Measurements from ENCODE around the gene FOS. TPM values are rescaled to one million over a fixed set of nuclear protein-coding genes. Genes with fewer than 3 reads are reported as not detected.

The FOS gene
- total RNA-seq, 1 donor from 2014 or later: 598 TPM

GRCh38 chr14:75290851-75291250 lies 12.2 kb downstream of the FOS start:
- Mint-ChIP-seq H3K9me3 (ENCODE audit: unreplicated experiment) (no peaks in the 10 kb centered on the region), H3K27ac (ENCODE audit: unreplicated experiment) (no peak overlapping the region), H3K27me3 (ENCODE audit: unreplicated experiment) (peaks cover 35% of the 10 kb centered on the region), H3K4me3 (ENCODE audit: unreplicated experiment) (no peak overlapping the region), H3K4me1 (ENCODE audit: unreplicated experiment) (peaks cover 21% of the 10 kb centered on the region), H3K36me3 (ENCODE audit: unreplicated experiment) (no peaks in the 10 kb centered on the region)
- TF ChIP-seq CTCF (IDR thresholded peaks at IDR 0.05): no peak
- no peak for DNase-seq (ENCODE audit: extremely low spot score, unreplicated experiment)

GRCh38 chr14:75291331-75291730 lies 12.7 kb downstream of the FOS start:
- Mint-ChIP-seq H3K4me3 (ENCODE audit: unreplicated experiment) (no peak overlapping the region), H3K36me3 (ENCODE audit: unreplicated experiment) (no peaks in the 10 kb centered on the region), H3K27ac (ENCODE audit: unreplicated experiment) (no peak overlapping the region), H3K27me3 (ENCODE audit: unreplicated experiment) (peaks cover 32% of the 10 kb centered on the region), H3K4me1 (ENCODE audit: unreplicated experiment) (peaks cover 24% of the 10 kb centered on the region), H3K9me3 (ENCODE audit: unreplicated experiment) (no peaks in the 10 kb centered on the region)
- DNase-seq (ENCODE audit: extremely low spot score, unreplicated experiment): no peak
- TF ChIP-seq CTCF (IDR thresholded peaks at IDR 0.05): no peak

- TF ChIP-seq CTCF (IDR thresholded peaks at IDR 0.05): no peak
- no peaks in the 10 kb centered on the region for H3K9me3 Mint-ChIP-seq (ENCODE audit: unreplicated experiment)
- peaks cover 28% of the 10 kb centered on the region for H3K27me3 Mint-ChIP-seq (ENCODE audit: unreplicated experiment)
- H3K36me3 Mint-ChIP-seq (ENCODE audit: unreplicated experiment): no peaks in the 10 kb centered on the region
- no peak overlapping the region for H3K4me3 Mint-ChIP-seq (ENCODE audit: unreplicated experiment)
- H3K27ac Mint-ChIP-seq (ENCODE audit: unreplicated experiment): no peak overlapping the region
- DNase-seq (ENCODE audit: extremely low spot score, unreplicated experiment): no peak
- peaks cover 25% of the 10 kb centered on the region for H3K4me1 Mint-ChIP-seq (ENCODE audit: unreplicated experiment)
These were observed 13.5 kb downstream of the FOS start for GRCh38 chr14:75292101-75292563.

- no peaks in the 10 kb centered on the region for H3K9me3 Mint-ChIP-seq (ENCODE audit: unreplicated experiment)
- no peak for TF ChIP-seq CTCF (IDR thresholded peaks at IDR 0.05)
- H3K36me3 Mint-ChIP-seq (ENCODE audit: unreplicated experiment): no peaks in the 10 kb centered on the region
- H3K4me3 Mint-ChIP-seq (ENCODE audit: unreplicated experiment): no peak overlapping the region
- peaks cover 25% of the 10 kb centered on the region for H3K4me1 Mint-ChIP-seq (ENCODE audit: unreplicated experiment)
- DNase-seq (ENCODE audit: extremely low spot score, unreplicated experiment): no peak
- H3K27ac Mint-ChIP-seq (ENCODE audit: unreplicated experiment): peak overlapping the region; percentile 98
- H3K27me3 Mint-ChIP-seq (ENCODE audit: unreplicated experiment): peaks cover 22% of the 10 kb centered on the region
These were observed 14.3 kb downstream of the FOS start for GRCh38 chr14:75292886-75293285.

- peak; percentile 99 for DNase-seq (ENCODE audit: extremely low spot score, unreplicated experiment)
- Mint-ChIP-seq H3K9me3 (ENCODE audit: unreplicated experiment) (no peaks in the 10 kb centered on the region), H3K27me3 (ENCODE audit: unreplicated experiment) (peaks cover 18% of the 10 kb centered on the region), H3K27ac (ENCODE audit: unreplicated experiment) (peak overlapping the region; percentile 98), H3K4me3 (ENCODE audit: unreplicated experiment) (peak overlapping the region; percentile 78), H3K36me3 (ENCODE audit: unreplicated experiment) (no peaks in the 10 kb centered on the region), H3K4me1 (ENCODE audit: unreplicated experiment) (peaks cover 32% of the 10 kb centered on the region)
- peak; percentile 8 for TF ChIP-seq CTCF (IDR thresholded peaks at IDR 0.05)
These were observed 15.5 kb downstream of the FOS start for GRCh38 chr14:75293920-75294648.
